Hematopoietic multipotent progenitor cell treated with erythropoietin and hydrocortisone succinate and interleukin-3 and kit ligand, for 15 days (in vitro differentiated cells): Measurements from ENCODE around the gene CYB5RL.

Experiments used
- DNase-seq: peaks from one replicate; pipeline ENCODE4 v3.0.0-alpha.2; 2015; ENCODE audit warnings: low spot score

CYB5RL gene

DNA sequence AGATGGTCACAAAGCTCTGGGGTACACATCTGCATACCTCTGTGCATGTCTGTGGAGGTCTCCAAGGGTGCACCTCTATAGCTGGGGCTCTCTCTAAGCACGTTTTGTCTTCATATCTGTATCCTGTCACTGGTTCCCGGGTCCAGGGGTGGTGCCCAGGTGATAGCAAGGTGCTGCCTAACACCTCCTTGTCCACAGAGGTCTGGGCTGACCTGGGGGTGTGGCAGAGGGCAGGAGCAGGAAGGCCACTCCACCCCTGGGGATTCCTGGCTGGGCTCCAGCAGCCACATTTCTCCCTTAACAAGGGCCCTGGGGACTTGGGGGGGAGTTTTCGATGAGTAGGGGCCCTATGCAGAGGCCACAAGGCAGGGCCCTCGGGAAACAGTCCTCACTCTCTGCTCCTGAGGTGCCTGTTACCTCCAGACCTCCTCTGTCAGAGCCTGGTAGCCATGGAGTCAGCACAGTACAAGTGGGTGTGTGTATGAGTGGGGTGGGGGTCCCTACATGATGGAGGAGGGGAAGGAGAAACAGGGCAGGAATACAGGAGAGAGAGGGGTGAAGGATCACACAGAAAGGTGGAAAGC is 40.0 kb downstream of the CYB5RL start:
- no peak for DNase-seq

DNA sequence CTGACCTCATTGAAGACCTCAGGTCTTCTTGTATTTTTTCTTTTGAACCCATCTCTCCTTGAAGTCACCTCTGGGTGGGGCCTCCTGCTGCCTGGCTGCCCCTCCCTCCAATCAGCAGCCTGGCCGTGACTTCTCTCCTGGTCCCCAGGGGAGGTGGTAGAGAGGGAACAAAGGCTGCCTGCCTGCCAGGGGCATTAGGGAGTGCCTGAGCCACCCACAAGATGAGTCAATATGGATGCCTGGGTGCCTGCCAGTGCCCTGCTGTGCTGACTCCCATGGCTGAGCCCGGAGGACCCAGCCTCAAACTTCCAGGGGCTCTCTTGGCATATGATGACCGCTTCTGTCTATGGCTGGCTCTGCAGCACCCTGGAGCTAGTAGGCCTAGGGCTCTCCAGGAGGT is 41.8 kb downstream of the CYB5RL start:
- peak; percentile 10 for DNase-seq

- peak; percentile 68 for DNase-seq
Observed at GRCh38 chr1:54157401-54157800, 42.4 kb downstream of the CYB5RL start.

- DNase-seq = no peak
Observed at GRCh38 chr1:54156986-54157385, 42.8 kb downstream of the CYB5RL start.

DNA sequence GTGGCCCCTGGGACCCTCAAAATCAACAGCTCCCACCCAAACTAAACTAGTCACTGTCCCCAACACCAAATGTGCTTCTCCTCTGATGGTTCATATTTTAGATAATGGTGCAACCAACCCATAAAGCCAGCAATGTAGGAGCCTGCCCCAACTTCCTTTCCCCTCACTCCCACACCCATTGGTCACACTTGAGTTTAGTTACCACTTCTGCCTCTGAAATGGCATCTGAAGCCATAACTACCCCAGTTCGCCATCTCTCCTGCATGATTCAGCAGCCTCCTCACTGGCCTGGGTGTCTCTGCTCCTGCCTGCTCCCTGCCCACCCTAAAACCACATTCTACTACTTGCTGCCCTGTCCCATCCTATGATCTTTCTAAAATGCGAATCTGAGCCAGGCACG is 43.6 kb downstream of the CYB5RL start:
- DNase-seq = no peak

- no peak for DNase-seq
Observed at GRCh38 chr1:54153535-54154439, 46.0 kb downstream of the CYB5RL start.

- DNase-seq = no peak
Observed at GRCh38 chr1:54152696-54153095, 47.1 kb downstream of the CYB5RL start, which contains the start of gene CDCP2. CDCP2 (minus strand) TSS chr1:54153000; CDS start chr1:54152922, 78 bp downstream.

DNA sequence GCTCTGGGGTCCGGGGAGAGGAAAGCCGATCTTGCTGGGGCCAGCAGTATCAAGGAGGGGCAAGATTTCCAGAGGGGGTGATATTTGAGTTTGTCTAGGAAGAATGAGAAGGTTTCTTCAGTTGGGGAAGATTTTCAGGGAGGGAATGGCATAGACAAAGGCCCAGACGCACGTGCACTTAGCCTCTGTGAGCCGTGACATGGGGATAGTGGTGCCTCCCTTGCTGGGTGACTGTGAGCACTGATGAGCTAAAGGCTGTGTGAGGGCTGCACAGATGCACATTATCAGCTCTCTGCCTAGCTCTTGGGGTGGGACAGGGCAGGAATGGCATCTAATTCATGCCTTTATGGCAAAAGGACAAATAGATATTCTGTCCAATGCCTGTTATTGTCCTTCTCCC is 48.8 kb downstream of the CYB5RL start:
- no peak for DNase-seq
